Measurements from ENCODE around the gene CLEC20A. TPM values are rescaled to one million over a fixed set of nuclear protein-coding genes. Genes with fewer than 3 reads are reported as not detected.

The CLEC20A gene
- under 1 TPM in 1 of 2 donors, not detected in 1; 0.48 TPM for total RNA-seq

- Histone ChIP-seq H3K9me3 (no peaks in the 10 kb centered on the region), H3K4me1 (peaks cover 0 to 2% of the 10 kb centered on the region in 2 donors), H3K27me3 (no peaks in the 10 kb centered on the region), H3K36me3 (no peaks in the 10 kb centered on the region), H3K4me3 (no peak within 1 kb of the TSS), H3K27ac (no peak within 1 kb of the TSS)
- no peak for TF ChIP-seq CTCF (IDR thresholded peaks at IDR 0.05)
- DNase-seq (ENCODE audit: low spot score) = peak; percentile 23
Observed at GRCh38 chr1:178496410-178497135, at the start of gene CLEC20A. Gene CLEC20A, minus strand, starts transcription at chr1:178496964. Its CDS starts 25 bp downstream, at chr1:178496939.

- no peak for TF ChIP-seq CTCF (IDR thresholded peaks at IDR 0.05)
- H3K4me3 ChIP-seq = no peak overlapping the region
- peaks cover 0 to 17% of the 10 kb centered on the region in 2 donors for H3K4me1 ChIP-seq
- no peaks in the 10 kb centered on the region for H3K36me3 ChIP-seq
- no peaks in the 10 kb centered on the region for H3K9me3 ChIP-seq
- no peaks in the 10 kb centered on the region for H3K27me3 ChIP-seq
- no peak overlapping the region for H3K27ac ChIP-seq
- DNase-seq (ENCODE audit: low spot score) = no peak
Observed at GRCh38 chr1:178544531-178544930, 47.8 kb upstream of the CLEC20A start.

- Histone ChIP-seq H3K27ac (peak overlapping the region; percentile 76 to 80), H3K4me3 (peak overlapping the region; percentile 51 to 69), H3K36me3 (no peaks in the 10 kb centered on the region), H3K27me3 (no peaks in the 10 kb centered on the region), H3K9me3 (no peaks in the 10 kb centered on the region), H3K4me1 (peaks cover 0 to 27% of the 10 kb centered on the region in 2 donors)
- no peak for TF ChIP-seq CTCF (IDR thresholded peaks at IDR 0.05)
- DNase-seq (ENCODE audit: low spot score) = no peak
Observed at GRCh38 chr1:178543290-178543607, 46.5 kb upstream of the CLEC20A start.

GRCh38 chr1:178542554-178543289 lies 46.0 kb upstream of the CLEC20A start:
- peak; percentile 92 for DNase-seq (ENCODE audit: low spot score)
- Histone ChIP-seq H3K27ac (peak overlapping the region; percentile 76 to 80), H3K9me3 (no peaks in the 10 kb centered on the region), H3K36me3 (no peaks in the 10 kb centered on the region), H3K4me1 (peaks cover 0 to 33% of the 10 kb centered on the region in 2 donors), H3K4me3 (peak overlapping the region; percentile 51 to 69), H3K27me3 (no peaks in the 10 kb centered on the region)
- peak; percentile 90 to 99 for TF ChIP-seq CTCF (IDR thresholded peaks at IDR 0.05)

GRCh38 chr1:178541829-178542553 lies 45.2 kb upstream of the CLEC20A start:
- H3K36me3 ChIP-seq = no peaks in the 10 kb centered on the region
- peak overlapping the region; percentile 51 to 69 for H3K4me3 ChIP-seq
- H3K27me3 ChIP-seq = no peaks in the 10 kb centered on the region
- no peaks in the 10 kb centered on the region for H3K9me3 ChIP-seq
- TF ChIP-seq CTCF (IDR thresholded peaks at IDR 0.05) = no peak
- no peak for DNase-seq (ENCODE audit: low spot score)
- H3K4me1 ChIP-seq = peaks cover 0 to 40% of the 10 kb centered on the region in 2 donors
- peak overlapping the region; percentile 76 to 80 for H3K27ac ChIP-seq

Measured in right atrium auricular region (tissue), 2 donors.